HG03045 (cell line): ENCODE results near the gene PRR3.
A peak's percentile ranks its signal among the peaks of the same experiment; 100 is the strongest.

Experiments used
- ATAC-seq: cut with Tn5 transposase; IDR thresholded peaks from one replicate; pipeline ENCODE4 v1.9.1; 2021; ENCODE audit warnings: mild to moderate bottlenecking, moderate library complexity; ENCODE audit not compliant: unreplicated experiment

The PRR3 gene

GRCh38 chr6:30533460-30534294 lies 23.4 kb upstream of the PRR3 start:
- ATAC-seq = no peak

DNA sequence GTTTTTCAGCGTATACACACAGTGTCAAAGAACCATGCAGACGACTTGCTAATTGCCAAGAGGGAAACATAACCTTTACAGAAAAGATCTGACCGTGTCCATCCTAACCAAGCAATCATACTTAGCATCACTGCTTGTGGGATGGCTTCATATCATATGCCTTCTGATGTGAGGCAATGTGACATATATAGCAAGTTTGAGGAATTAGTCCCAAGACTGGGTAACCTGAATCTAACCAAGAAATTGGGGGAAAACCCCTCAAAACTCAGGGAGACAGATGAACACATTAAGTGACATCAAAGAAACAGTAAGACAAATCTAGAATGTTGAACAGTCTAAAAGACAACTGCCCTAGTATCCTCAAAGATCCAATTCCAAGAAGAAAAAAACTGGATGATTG lies 19.2 kb upstream of the PRR3 start:
- ATAC-seq = no peak

DNA sequence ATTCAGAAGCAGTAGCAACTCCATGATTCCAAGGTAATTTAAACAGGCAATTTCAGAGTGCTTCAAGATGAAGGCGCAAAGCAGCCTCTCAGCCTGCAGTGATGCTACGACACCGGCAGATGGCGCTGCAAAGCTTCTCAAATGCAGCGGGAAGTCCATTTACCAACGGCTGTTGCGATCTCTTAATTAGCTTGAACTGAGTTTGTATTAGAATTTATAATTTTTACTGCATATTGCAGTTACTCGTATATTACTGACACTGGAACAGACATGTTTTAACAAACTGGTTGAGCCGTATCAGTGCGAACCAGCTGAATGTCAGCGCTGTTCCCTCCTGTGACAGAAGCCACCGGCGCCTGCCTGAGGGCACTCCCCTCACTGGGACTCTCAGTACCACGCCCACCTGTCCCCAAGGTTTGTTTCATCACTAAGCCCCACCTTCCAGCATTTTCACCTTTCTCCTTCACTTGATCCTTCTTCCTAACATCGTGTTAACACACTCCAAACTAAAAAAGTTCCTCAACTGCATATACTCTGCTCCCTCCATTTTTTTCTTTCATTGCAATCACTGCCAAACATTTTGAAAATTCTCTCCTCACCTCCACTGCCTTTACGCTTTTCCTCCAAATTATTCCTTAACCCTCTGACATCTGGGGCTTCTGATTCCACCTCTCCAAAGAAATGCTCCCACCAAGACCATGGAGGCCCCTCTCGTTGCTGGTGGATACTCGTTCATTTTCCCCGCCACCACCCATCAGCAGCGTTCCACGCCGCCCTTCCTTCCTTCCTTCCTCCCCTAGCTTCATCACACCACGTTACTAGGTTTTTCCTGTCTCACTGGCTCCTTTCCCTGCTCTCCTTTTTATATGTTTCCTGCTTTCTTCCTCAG lies 15.3 kb upstream of the PRR3 start:
- ATAC-seq = no peak

DNA sequence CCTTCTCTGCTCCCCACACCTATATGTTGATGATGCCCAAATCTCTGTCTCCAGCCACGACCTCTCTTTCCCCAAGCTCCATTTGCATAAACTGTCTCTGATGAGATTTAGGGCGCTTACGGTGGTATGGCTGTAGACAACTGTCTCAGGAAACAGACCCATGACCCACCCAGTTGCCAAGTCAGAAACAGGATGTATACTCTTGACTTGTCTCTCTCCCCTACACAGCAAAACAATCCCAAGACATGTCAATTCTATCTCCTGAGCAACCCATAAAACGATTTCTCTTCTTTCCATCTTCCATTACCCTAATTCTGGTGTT lies 14.7 kb upstream of the PRR3 start:
- no peak for ATAC-seq

- ATAC-seq = no peak
Measured at GRCh38 chr6:30542915-30543314, 14.2 kb upstream of the PRR3 start.

- ATAC-seq = no peak
Measured at GRCh38 chr6:30543821-30544220, 13.3 kb upstream of the PRR3 start.

GRCh38 chr6:30544666-30545272 lies 12.3 kb upstream of the PRR3 start:
- no peak for ATAC-seq

DNA sequence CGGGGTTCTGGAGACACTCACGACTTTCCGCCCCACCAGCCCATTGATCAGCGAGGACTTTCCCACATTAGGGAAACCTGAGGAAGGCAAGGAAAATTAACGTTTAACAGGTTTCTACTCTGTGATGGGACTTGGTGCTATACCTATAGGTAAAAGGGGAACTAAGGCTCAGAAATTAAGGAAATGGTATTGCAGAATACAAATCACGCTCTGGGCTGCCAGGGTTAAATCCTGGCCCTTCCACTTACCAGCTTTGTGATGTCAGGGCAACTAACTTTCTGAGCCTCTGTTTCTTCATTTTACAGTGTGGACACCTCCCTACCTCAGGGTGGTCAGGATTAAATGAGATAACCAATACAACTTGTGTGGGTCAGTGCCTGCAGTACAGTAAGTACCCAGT lies 9.6 kb upstream of the PRR3 start:
- ATAC-seq = no peak

- no peak for ATAC-seq
Measured at GRCh38 chr6:30548375-30548774, 8.7 kb upstream of the PRR3 start.

DNA sequence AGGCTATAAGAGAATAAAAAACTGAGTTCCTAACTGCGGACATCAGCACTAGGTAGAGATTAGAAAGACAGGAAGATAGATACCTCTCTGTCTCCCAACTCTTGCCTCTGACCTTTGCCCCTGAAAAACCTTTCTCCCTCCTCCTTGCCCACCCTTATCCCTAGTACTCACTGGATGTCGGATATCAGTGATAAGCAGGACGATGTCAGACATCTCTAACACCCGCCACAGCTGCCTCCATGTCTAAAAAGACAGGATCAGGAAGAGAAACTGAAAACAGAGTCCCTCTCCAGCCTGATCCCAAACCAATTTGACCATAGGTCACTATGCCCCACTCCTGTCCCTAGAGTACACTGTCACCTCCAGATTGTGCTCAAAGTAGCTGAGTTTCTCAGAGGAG lies 2.7 kb upstream of the PRR3 start:
- ATAC-seq = no peak

- no peak for ATAC-seq
Measured at GRCh38 chr6:30554962-30555815, 1.9 kb upstream of the PRR3 start.

GRCh38 chr6:30555816-30556065 lies 1.4 kb upstream of the PRR3 start:
- no peak for ATAC-seq

GRCh38 chr6:30556066-30556905 lies 809 bp upstream of the PRR3 start, which contains the start of gene GNL1:
TSS of gene GNL1 (minus strand) at chr6:30556489. CDS start at chr6:30556203, 286 bp downstream.
- peak; percentile 80 for ATAC-seq

- no peak for ATAC-seq
Measured at GRCh38 chr6:30557683-30557981, 537 bp downstream of the PRR3 start.

DNA sequence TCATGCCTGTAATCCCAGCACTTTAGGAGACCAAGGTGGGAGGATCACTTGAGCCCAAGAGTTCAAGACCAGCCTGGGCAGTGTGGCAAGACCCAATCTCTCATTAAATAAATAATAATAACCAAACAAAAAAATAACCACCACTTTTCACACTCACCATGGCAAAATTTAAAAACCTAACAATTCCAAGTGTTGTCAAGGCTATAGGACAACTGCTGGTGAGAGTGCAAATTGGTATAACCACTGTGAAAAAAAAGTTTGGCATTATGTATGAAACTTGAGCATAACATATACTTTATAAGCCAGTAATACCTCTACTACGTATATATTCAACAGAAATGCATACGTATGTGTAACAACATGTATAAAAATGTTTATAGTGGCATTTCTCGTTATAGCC lies 3.8 kb downstream of the PRR3 start:
- no peak for ATAC-seq

DNA sequence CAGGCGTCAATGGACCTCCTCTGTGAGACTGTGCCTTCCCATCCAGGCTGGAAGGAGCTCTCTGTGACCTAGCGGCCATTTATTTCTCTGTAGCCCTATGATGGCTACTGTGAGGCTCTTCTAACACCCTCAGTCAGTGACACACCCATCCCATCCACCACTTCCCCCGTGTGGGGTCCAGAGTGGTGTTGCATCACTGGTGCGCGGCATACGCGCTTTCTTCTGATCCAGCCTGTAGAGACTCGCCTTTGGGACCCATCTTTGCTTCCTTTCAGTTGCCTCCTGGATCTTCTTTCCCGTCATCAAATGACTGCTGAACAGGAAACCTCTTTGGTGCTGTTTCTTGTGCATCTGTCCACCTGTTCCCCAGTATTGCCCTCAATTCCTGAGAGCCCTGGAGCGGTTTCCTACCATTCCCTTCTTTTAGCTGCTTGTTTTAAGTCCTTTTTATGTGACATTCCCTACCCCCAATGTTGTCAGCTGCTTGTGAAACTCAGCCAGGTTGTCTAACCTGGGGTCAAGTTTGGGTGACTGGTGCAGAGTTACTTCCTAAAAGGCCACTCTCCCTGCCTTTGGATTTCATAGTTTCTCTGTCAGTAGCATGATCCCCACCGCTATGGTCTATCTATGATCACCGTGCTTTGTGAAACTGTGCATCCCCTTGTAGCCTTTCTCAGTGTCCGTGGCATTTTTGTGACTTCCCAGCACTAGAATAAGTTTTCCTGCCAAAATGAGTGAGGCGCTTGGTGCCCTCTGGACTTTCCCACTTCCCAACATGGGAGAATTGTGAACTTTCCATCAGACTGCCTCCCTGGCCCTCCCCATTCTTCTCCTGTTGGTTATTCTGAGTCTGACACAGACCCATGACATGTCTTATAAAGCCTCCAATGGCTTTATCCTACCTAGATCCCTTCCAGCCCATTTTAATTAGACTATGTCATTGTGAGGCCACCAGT lies 5.7 kb downstream of the PRR3 start:
- no peak for ATAC-seq

- ATAC-seq = no peak
Measured at GRCh38 chr6:30564114-30564513, 7.0 kb downstream of the PRR3 start.

DNA sequence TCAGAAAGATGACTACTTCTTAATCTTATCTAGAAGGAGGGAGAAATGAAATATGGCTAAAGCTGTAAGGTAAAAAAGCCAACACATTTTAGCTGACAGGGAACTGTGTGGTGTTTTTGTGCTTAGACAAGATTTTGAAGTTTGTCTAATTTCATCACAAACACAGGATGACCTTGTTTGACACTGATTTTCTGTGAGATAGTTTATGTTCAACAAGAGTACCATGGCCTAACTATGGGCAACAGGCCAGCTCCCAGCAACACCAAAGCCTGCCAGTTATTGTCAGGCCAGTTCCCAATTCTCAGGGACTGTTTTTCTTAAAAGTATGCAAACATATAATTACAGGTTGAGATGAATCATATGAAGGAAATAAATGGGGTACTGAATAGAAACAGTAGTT lies 8.7 kb downstream of the PRR3 start:
- ATAC-seq = no peak

GRCh38 chr6:30568245-30568644 lies 11.2 kb downstream of the PRR3 start:
- ATAC-seq = no peak
